Hypothalamus (tissue), 51 donors: Measurements from ENCODE around the gene SRRD.
A peak's percentile ranks its signal among the peaks of the same experiment; 100 is the strongest.

Experiments
- DNase-seq, 51 donors: peaks; one replicate each; lab custom pipeline; 2025; lab: John Stamatoyannopoulos, UW

Gene SRRD

DNA sequence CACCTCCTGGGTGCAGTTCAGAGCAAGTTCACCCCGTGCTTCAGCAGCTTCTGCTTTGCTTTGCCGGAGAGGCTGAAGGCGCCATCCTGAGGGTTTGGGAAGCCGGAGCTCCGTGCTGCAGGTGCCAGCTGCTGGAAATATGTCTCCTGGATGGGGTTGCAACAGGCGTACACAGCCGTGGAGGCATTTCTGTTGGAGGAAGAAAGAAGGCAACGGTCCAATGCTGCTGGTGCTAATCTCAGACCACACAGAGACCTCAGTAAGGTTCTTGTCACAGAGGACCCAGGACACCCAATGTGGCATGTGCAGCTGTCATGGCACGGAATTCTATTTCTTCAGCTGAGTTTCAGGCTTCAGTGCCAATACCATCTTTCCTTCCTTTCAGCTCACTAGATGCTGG is 30.5 kb upstream of the SRRD start:
- DNase-seq = no peak

DNA sequence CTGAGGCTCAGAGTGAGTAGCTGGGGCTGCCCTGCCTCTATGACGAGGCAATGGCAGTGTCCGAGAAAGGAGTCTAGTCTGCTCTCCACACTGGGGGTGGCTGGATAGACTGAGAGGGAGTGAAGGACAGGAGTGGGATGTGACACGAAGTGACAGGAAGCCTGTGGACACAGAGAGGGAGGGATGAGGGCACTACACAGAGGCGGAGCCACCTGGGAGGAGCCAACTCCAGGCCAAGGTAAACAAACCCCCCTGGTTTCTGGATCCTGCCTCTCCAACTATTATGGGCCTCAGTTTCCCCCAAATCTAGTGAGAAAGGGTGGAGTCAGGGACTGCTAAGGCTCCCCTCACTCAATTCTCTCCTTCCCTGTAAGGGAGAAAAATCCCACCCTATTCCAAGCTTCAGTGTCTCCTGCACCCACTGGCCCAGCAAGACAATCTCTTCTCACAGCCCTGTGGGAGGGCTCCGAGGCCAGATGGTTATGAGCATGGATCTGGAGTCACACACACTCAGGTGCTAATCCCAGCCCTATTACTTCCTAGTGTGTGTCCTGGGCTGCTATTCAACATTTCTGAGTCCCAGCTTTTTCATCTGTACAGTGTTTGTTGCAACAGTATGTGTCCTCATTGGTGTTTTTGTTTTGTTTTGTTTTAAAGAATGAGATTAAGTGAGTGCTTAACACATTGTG is 29.7 kb upstream of the SRRD start:
- DNase-seq = no peak

DNA sequence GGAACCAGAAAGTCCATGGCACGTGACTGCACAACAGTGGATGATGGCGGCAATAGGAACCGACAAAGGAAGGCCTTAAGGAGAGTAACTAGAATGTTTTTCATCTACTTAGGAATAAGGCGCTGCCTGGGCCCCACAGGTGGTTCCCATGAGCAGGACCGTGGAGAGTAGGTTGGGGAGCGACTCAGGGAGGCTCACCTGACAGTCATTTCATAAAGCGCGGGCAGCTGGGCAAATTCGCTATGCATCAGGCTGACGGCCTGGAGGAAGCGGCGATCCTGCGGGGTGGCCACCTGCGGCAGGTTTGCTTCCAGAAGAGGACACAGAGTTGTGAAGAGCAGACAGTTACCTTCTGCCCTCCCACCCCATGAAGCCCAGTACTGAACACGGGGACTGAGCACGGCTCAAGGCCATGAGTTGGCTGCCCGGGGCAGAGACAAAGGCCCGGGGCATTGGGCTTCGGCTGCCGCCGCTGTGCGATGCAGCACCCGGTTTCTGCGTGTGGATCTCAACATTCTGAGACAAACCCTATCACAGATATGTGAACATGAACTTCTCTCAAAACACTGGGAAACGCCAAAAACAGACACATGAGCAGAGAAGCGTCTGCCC is 25.9 kb upstream of the SRRD start:
- DNase-seq = no peak

DNA sequence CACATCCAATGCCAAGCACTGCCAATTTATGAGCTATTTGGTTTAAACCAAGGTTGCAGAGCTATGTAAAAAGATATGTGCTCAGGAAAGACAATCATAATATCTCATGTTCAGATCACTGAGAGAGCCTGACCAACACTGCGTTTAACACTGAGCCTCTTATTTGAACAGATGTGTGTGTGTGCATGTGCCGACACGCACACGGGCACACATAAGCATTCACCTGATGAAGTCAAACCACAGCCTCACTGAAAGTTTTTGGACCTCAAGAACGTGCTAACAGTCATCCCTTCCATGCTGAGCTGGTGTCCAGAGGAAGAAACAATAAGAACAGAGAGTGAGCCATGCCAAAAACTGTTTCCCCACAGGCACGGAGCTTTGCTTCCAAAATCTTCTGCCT is 23.5 kb upstream of the SRRD start:
- no peak for DNase-seq

DNA sequence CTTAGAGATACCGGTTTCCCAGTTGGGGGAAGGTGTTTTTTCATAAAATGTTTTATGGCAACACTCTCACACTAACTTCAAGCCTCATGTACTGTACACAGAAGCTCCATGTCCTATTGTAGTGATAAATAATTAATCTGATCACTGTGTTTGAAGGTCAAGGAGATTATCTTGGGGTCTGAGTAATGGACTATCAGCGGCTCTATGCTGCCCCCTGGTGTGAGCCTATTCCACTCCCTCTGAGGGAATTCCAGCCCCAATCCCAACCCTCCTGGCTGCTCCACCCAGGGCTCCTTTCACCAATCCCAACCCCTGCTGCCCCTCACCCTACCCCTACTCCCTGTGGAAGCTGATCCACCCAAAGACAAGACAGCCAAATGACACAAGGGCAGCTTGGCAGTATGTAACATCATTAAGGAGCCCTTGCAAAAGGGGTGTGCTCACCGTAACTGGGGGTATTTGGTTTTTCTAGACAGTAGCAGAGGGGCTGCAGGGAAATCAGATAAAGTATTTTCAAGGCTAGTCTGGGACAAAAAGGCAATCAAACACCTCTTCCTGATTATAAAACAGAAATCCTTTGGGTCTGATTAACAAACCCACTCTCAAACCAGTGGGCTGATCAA is 22.4 kb upstream of the SRRD start:
- peak in 28 of 51 donors; percentile 4 to 63 (median 22) for DNase-seq

DNA sequence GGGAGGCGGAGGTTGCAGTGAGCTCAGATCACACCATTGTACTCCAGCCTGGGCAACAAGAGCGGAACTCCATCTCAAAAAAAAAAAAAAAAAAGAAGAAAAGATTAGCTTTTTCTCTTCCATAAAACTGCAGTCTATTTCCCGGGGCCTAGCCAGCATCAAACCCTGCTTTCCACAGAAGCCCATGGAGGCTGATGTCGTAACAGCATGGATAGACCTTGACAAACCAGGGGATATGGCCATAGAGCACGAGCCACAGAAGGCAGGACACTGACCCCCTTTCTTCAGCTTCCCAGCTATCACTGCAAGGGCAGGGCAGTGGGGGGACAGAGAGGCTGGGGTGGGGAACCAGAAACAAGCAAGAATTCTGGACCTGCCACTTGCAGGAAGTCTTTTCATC is 21.6 kb upstream of the SRRD start:
- DNase-seq = no peak

DNA sequence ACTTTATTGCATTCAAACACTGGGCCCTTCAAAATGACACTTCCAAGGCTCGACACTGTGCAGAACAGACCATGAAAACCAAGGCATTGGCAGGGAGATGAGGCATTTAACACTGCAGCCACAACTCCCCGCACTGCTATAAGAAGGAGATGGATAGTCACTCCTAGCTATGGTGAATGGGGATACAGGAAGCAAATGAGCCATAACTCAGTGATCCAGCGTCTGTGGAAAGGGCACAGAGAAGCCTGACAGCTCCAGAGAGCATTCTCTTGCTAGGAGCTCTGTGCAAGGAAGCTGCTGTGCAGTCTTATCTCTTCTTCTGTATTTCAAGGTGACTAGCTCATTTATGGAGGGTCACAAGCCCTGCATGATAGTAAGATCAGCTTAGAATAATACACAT is 21.0 kb upstream of the SRRD start:
- DNase-seq = no peak

DNA sequence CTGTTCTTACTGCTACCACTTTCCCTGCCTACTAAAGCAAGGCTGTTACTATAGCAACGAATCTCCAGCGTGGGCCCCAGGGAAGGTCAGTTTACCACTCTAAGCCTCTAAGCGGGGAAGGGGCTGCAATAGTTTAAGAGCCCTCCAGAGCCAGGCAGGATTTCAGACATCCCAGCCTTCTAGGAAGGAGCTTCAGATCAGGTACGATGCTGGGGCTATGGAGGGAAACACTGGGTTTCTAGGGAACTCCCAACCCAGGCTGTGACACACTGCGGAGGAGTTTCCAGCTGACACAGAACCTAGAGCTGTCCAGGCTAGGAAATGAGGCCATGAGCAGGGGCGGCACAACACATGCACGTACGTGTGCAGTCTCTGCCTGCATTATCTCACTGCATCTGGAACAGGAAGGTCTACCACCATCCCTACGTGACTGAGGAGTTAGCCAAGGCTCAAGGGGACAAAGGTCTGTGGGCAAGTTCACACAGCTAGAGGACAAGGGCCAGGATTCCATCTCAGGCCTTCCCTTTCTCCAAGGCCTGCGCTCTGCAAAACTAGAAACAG is 20.5 kb upstream of the SRRD start:
- DNase-seq = peak in 6 of 51 donors; percentile 5 to 64 (median 22)

DNA sequence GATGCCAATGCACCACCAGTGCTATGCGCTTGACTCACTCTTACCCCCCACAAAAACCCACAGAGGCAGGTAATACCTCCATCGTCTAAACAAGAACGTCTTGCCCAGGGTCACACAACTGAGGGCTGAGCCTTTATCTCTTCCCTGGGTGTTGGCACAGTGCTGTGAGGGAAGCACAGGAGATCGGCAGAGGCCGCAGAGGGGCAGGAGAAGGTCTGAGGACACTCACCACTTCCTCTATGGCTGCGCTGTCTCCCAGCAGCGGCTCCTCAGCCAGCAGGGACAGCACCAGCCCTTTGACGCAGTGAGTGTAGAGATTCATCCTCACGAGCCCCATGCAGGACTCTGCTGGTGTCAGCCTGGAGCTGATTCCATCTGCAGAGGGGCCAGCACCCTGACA is 20.0 kb upstream of the SRRD start:
- no peak for DNase-seq

DNA sequence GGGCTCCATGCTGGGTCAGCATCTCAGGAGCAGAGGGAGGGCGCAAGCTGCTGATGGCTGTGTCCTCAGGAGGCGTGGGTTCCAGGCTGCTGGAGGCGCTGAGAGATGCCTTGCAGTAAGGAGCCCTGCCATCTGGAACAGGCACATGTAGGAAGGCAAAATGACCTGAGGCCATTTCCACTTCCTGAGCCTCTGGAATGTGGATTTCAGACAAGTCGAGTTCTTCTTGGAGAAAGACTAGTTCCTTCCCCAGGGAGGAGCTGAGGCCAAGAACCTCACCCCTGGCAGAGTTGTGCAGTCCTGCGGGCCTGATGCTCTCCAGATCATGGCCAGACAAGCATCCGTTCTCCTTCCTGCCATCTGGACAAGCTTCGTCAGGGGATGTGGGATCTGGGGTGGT is 19.4 kb upstream of the SRRD start:
- DNase-seq = no peak

DNA sequence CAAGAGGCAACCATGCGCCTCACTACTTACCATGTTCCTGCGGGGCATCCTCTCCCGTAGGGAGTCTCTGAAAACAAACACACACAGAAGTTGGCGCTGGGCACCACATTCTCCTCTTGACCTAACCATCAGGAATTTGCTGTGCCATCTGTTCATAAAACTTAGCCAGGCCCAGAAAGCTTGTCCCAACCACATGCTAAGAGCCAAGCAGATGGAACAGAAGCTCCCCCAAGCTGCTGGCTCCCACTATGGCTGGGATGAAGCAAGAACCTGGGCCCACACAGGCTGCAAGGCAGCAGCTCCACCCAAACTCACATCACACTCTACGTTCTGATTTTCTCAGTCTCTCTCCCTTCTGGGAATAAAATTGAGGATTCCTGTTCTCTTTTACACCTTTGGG is 17.5 kb upstream of the SRRD start:
- no peak for DNase-seq

DNA sequence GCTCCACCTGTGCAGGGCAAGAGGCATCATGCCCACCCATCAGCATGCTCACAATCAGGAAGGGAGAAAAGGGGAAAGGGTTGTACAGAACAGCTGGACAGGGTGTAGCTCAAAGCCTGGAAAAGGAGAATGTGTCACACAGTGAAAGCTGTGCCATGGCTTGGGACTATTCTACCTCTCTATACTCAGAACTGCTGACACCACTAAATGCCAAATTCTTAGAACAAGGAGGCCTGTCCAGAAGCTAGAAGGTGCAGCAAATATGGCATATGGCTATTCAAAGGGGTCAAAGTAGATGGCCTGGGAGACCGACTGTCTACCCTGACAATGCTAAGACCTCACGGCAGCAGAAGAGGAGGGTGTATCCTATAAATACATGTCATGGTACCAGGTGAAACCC is 12.9 kb upstream of the SRRD start:
- DNase-seq = no peak

DNA sequence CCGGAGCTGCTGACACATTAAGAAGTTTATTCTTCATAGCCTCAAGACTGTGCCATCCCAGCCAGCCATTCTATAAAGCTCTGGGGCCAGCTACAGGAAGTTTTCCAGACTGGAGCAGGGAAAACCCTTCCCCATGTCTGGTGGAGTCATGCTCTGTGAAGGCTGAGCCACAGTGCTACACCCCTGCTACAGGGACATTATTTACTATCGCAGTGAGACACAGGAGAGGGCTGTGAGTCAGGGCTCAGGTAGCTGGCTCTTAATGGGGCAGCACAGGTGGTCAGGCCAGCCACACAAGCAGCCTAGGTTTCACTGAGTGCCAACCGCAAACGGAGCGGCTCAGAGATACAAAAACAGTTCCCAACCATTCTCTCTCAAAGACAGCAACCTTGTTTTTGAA is 12.2 kb upstream of the SRRD start:
- DNase-seq = no peak

DNA sequence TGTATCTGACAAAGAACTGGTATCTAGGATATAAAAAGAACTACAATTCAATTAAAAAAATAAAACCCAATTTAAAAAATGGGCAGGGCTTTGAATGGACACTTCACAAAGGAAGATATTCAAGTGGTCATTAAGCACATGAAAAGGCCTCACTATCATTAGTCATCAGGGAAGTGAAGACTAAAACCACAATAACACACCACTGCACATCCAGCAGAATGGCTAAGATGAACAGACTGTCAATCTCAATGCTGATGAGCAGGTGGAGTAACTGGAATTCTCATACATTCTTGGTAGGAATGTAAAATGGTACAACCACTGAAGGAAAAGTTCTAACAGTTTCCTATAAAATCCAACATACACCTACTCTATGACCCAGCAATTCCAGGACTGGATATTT is 9.0 kb upstream of the SRRD start:
- no peak for DNase-seq

DNA sequence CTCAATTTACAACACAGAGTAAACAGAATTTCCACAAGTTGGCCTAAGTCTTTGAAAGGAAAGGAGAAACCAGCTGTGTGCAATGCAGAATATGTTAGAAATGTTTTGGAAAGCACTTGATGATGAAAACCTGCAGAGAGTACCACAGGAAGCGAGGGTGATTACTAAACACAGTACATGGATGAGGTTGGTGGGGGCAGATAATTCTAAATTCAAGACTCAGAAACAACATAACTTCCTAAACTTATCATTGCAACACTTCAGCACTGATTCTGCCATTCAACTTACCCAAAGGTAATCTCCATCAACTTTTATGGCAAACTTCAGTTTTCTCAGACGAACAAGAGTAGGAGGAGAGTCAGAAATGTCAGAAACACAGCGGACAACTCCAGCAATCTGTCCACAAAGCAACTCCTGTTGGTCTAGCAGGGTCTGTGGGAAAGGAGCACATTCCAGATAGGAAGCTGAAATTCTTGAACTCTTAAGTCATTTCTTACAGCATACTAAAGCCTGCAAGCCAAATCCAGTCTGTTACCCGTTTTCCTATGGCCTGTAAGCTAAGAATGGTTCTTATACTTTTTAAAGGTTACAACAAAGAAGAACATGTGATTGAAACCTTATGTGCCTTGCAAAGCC is 6.9 kb upstream of the SRRD start:
- no peak for DNase-seq

DNA sequence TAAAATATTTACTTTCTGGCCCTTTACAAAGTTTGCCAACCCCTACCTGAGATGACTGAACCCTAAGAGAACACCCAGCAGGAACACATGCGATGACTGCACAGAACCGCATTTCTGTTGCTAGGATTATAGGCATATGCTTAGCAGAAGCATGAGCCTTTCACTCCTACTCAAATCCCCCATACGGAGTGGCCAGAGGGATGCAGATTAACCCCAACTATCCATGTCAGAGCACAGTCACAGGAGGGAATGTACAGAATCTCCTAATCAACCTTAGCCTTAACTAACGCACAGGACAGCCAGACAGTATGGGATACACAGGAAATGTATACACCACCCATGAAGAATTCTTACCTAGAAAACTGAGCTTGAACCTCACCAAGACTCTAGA is 6.3 kb upstream of the SRRD start:
- no peak for DNase-seq

DNA sequence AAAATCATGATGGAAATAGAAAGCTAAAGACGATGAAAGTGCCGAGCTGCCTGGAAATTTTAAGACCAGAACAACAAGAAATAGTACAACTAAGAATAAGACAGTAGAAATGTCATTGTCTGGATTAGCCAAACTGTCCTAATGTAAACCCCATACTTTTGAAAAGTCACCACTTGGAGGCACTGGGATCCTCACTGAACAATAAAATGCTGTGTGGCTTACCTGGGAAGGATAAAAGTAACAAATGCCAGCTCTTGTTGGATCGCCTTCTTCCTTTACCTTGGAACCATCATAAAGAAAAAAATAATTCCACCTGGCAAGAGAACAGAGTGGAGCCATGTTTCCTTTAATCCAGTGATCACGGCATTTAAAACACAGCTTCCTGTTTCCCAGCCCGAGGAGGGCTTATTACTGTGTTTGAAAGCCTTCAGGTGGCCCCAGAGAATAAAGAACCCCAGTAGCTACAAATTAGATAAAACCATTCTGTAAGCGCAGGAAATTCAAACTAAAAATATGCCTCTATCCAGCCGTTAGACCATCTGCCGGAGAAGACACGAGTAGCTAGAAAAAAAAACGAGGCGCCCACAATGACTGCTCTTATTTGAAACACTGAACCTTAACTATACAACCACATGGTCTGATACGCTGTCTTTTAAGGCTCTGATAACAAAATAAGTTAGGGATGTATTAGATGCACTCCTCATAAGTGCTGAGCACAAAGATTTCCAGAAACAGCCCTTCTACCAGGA is 4.5 kb upstream of the SRRD start:
- no peak for DNase-seq

DNA sequence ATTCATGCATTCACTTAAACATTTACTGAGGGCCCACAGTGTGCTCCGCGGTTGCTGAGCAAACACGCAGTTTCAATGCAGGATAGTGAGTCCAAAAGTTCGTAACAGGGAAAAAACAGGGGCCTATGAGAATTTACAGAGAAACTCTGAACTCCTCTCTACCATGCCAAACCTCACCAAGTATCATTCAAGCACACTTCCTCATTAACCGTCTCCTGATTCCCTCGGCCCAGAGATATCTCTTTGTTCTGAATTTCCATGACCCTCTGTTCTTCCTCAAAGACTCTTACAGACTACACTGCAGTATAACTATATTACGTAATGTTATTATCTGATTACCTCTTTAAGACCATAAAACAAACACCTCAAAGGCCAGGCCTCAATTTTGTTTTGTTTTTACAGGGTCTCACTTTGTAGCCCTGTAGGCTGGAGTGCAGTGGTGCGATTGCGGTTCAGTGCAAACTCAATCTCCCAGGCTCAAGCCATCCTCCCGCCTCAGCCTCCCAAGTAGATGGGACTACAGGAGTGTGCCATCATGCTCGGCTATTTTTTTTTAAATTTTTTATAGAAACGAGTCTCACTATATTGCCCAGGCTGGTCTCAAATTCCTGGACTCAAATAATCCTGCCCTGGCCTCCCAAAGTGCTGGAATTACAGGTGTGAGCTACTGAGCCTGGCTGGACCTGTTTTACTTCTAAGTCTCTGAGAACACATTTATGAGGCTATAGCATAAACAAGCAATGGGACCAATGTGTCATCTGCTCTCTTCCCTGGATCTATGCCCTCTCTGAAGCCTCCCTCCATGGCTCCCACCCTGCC is 3.7 kb upstream of the SRRD start:
- no peak for DNase-seq

DNA sequence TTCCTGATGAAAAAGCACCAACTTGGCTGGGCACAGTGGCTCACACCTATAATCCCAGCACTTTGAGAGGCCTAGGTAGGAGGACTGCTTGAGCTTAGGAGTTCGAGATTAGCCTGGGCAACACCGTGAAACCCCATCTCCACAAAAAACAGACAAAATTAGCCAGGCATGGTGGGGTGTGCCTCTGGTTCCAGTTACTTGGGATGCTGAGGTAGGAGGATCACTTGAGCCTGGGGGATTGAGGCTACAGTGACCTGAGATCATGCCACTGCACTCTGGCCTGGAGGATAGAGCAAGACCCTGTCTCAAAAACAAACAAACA is 3.1 kb upstream of the SRRD start:
- DNase-seq = no peak

DNA sequence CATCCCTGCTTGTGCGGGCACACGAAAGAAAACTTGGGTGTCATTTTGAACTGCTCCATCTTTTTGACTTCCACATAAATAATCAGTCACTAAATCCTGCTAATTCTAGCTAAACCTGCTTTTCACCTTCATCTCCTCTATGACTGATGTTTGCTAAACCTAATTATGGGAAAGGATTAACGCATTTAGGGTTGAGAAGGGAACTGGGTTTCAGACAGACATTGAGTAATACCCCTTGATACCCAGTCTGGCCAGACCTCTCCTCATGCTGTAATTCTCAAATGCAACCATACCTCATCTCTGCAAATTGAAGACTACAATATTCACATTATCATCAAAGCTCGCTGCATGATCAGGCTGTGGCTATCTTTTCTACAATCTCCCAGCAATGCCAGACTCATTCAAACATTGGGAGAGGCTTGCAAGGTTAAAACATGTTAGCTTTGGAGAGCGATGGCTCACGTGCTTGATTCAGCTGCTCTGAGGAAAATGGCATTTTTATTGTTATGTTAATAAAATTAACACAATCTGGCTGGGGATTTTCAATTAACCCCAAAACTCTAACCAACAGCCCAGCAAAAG is 2.5 kb upstream of the SRRD start:
- DNase-seq = no peak
